Activated naive CD4-positive, alpha-beta T cell treated with anti-CD3 and anti-CD28 coated beads, Interleukin-2, amount 10 ng/mL, durations not matched to agents 7 days and 5 days (primary cell): Measurements from ENCODE around the gene NSG1.

Source experiments
- CTCF ChIA-PET: fragments of 350-600 bp; sonication (Branson Sonifier 250); formaldehyde crosslinking; loops from one replicate; lab custom pipeline; 2021; ENCODE audit warnings: antibody characterized with exemption; lab: Charles Lee
- DNase-seq: peaks from one replicate; pipeline ENCODE4 v3.0.0-alpha.2; 2020
- H3K27ac Mint-ChIP-seq: one replicate; pipeline ENCODE4 v1.8.0; 2021; ENCODE audit warnings: mild to moderate bottlenecking, moderate library complexity, mixed read lengths
- H3K27me3 Mint-ChIP-seq: one replicate; pipeline ENCODE4 v1.8.0; 2021; ENCODE audit warnings: mild to moderate bottlenecking, mixed read lengths
- H3K36me3 Mint-ChIP-seq: one replicate; pipeline ENCODE4 v1.8.0; 2021; ENCODE audit warnings: mixed read lengths
- H3K4me1 Mint-ChIP-seq: one replicate; pipeline ENCODE4 v1.8.0; 2021; ENCODE audit warnings: mixed read lengths
- H3K4me3 Mint-ChIP-seq: one replicate; pipeline ENCODE4 v1.8.0; 2021; ENCODE audit warnings: mild to moderate bottlenecking, moderate library complexity, mixed read lengths
- H3K9me3 Mint-ChIP-seq: one replicate; pipeline ENCODE4 v1.8.0; 2021; ENCODE audit warnings: mixed read lengths

Gene NSG1

DNA sequence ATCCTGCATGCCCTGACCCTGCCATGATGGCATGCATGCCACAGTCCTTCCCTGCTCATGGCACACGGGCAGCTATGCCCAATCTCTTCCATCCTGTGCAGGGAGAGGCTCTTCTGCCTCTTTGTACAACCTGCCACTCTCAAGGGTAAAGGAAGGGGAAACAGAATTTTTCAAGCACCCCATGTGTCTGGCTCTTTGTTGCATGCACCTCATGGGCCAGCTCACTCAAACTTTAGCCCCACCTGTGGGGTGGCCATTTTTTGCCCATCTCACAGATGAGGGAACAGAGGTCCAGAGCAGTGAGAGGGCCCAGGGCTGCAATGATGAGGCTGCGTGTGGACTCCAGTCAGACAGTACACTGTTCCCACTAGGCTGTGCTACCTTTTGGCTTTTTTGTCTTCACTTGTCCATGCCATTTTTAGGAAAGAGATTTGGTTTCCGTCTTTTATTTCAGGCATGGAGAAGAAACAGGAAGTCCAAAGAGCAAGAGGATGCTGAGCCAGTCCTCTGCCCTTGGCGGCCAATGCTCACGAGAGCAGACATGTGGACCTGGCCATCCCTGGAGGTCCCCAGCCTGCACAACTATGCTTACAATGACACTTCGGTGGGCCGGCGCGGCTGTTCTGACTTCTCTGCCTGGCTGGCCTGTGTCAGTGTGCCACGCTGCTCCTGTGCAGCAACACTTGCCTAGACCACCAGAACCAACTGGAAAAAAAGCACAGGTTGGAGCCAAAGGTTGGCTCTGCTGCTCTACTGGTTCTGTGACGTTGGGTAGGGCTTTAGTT is 45.6 kb downstream of the NSG1 start:
- Mint-ChIP-seq H3K4me3 (no peak overlapping the region), H3K9me3 (no peaks in the 10 kb centered on the region), H3K4me1 (peaks cover 3% of the 10 kb centered on the region), H3K36me3 (no peaks in the 10 kb centered on the region), H3K27me3 (no peaks in the 10 kb centered on the region), H3K27ac (no peak overlapping the region)
- DNase-seq, result no peak
- CTCF ChIA-PET, result interaction anchor here (0.7 to 2.6 kb wide), 7 partner anchors 11 to 180 kb away, joined by 3 to 17 read pairs (median 3); no protein-coding TSS in a partner anchor

GRCh38 chr4:4433941-4434340 is 47.0 kb downstream of the NSG1 start:
- DNase-seq, result no peak
- Mint-ChIP-seq H3K4me1 (peaks cover 3% of the 10 kb centered on the region), H3K36me3 (no peaks in the 10 kb centered on the region), H3K27ac (no peak overlapping the region), H3K27me3 (no peaks in the 10 kb centered on the region), H3K4me3 (no peak overlapping the region), H3K9me3 (no peaks in the 10 kb centered on the region)
- CTCF ChIA-PET, result interaction anchor here (0.7 to 0.9 kb wide), 2 partner anchors 71 to 182 kb away, joined by 3 read pairs; no protein-coding TSS in a partner anchor

- no peaks in the 10 kb centered on the region for H3K27me3 Mint-ChIP-seq
- H3K27ac Mint-ChIP-seq, result no peak overlapping the region
- no peaks in the 10 kb centered on the region for H3K4me1 Mint-ChIP-seq
- H3K4me3 Mint-ChIP-seq, result no peak overlapping the region
- DNase-seq, result no peak
- H3K9me3 Mint-ChIP-seq, result no peaks in the 10 kb centered on the region
- H3K36me3 Mint-ChIP-seq, result no peaks in the 10 kb centered on the region
- CTCF ChIA-PET, result no interaction called here
Observed at GRCh38 chr4:4436244-4436823, 49.4 kb downstream of the NSG1 start.

DNA sequence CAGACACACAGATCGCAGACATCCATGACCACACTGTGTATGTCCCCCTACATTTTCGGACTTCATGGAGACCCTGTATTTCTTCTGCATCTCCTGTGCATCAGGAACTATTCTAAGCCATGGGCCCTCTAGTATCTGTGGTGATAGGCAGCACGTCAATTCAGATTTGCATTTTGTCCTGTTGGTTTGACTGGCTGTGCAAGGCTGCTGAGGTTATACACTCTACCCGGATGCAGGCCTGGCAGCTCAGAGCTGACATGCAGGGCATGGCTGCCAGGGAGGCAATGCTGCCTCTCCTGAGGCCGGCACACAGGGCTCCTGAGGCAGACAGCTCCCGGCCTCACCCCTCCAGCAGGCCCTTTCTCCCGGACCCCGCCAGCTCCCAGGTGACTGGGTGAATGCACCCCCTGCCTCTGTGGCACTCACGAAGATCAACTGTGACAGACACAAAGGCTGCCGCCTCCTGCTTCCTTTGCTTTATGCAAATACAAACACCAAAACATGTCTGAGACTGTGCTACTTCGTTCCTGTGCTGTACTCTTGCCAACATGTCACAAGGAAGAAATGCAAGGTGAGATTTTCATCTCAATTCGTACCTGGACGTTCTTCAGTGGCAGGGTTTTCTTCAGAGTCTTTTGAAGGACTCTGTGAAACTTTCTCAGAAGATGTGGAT is 51.0 kb downstream of the NSG1 start:
- no peaks in the 10 kb centered on the region for H3K36me3 Mint-ChIP-seq

DNA sequence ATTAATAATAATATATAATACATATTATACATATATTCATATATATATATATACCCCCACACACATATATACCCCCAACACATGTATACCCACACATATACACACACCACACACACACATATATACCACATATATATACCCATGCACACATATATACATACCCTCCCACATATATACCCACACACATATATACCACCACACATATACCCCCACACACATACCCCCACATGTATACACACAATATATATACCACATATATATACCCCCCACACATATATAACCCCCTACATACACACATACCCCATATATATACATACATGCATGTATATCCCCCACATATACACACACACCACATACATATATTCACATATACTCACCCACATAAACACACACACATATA is 52.0 kb downstream of the NSG1 start:
- CTCF ChIA-PET, result no interaction called here
- Mint-ChIP-seq H3K27me3 (no peaks in the 10 kb centered on the region), H3K27ac (no peak overlapping the region), H3K9me3 (no peaks in the 10 kb centered on the region), H3K36me3 (no peaks in the 10 kb centered on the region), H3K4me3 (no peak overlapping the region), H3K4me1 (no peaks in the 10 kb centered on the region)
- no peak for DNase-seq

More for the DNA sequence above, 51.0 kb downstream of the NSG1 start:
- H3K9me3 Mint-ChIP-seq, result no peaks in the 10 kb centered on the region
- H3K4me3 Mint-ChIP-seq, result no peak overlapping the region
- H3K27ac Mint-ChIP-seq, result no peak overlapping the region
- H3K27me3 Mint-ChIP-seq, result no peaks in the 10 kb centered on the region
- CTCF ChIA-PET, result no interaction called here
- no peak for DNase-seq
- no peaks in the 10 kb centered on the region for H3K4me1 Mint-ChIP-seq

- Mint-ChIP-seq H3K36me3 (no peaks in the 10 kb centered on the region), H3K9me3 (no peaks in the 10 kb centered on the region), H3K4me1 (no peaks in the 10 kb centered on the region), H3K4me3 (no peak overlapping the region), H3K27me3 (no peaks in the 10 kb centered on the region), H3K27ac (no peak overlapping the region)
- no peak for DNase-seq
- CTCF ChIA-PET, result interaction anchor here (0.9 to 1.5 kb wide), 3 partner anchors 9 to 11 kb away, joined by 3 to 5 read pairs (median 4); no protein-coding TSS in a partner anchor
Observed at GRCh38 chr4:4439782-4440181, 52.9 kb downstream of the NSG1 start.

GRCh38 chr4:4440333-4441061 is 53.6 kb downstream of the NSG1 start:
- H3K4me1 Mint-ChIP-seq, result no peaks in the 10 kb centered on the region
- no peak overlapping the region for H3K27ac Mint-ChIP-seq
- H3K4me3 Mint-ChIP-seq, result no peak overlapping the region
- no peaks in the 10 kb centered on the region for H3K9me3 Mint-ChIP-seq
- no peaks in the 10 kb centered on the region for H3K36me3 Mint-ChIP-seq
- CTCF ChIA-PET, result interaction anchor here (0.9 to 1.5 kb wide), 3 partner anchors 9 to 12 kb away, joined by 3 to 5 read pairs (median 4); no protein-coding TSS in a partner anchor
- DNase-seq, result no peak
- H3K27me3 Mint-ChIP-seq, result no peaks in the 10 kb centered on the region

GRCh38 chr4:4443821-4444220 is 56.9 kb downstream of the NSG1 start:
- Mint-ChIP-seq H3K4me1 (no peaks in the 10 kb centered on the region), H3K4me3 (no peak overlapping the region), H3K27ac (no peak overlapping the region), H3K36me3 (no peaks in the 10 kb centered on the region), H3K27me3 (no peaks in the 10 kb centered on the region), H3K9me3 (no peaks in the 10 kb centered on the region)
- DNase-seq, result no peak
- CTCF ChIA-PET, result interaction anchor here (1.0 kb wide), 1 partner anchor 13 kb away, joined by 3 read pairs; no protein-coding TSS in a partner anchor

- H3K4me3 Mint-ChIP-seq, result no peak overlapping the region
- H3K27me3 Mint-ChIP-seq, result no peaks in the 10 kb centered on the region
- no peak overlapping the region for H3K27ac Mint-ChIP-seq
- H3K36me3 Mint-ChIP-seq, result no peaks in the 10 kb centered on the region
- no peak for DNase-seq
- CTCF ChIA-PET, result no interaction called here
- no peaks in the 10 kb centered on the region for H3K4me1 Mint-ChIP-seq
- no peaks in the 10 kb centered on the region for H3K9me3 Mint-ChIP-seq
Observed at GRCh38 chr4:4446434-4446833, 59.5 kb downstream of the NSG1 start.

DNA sequence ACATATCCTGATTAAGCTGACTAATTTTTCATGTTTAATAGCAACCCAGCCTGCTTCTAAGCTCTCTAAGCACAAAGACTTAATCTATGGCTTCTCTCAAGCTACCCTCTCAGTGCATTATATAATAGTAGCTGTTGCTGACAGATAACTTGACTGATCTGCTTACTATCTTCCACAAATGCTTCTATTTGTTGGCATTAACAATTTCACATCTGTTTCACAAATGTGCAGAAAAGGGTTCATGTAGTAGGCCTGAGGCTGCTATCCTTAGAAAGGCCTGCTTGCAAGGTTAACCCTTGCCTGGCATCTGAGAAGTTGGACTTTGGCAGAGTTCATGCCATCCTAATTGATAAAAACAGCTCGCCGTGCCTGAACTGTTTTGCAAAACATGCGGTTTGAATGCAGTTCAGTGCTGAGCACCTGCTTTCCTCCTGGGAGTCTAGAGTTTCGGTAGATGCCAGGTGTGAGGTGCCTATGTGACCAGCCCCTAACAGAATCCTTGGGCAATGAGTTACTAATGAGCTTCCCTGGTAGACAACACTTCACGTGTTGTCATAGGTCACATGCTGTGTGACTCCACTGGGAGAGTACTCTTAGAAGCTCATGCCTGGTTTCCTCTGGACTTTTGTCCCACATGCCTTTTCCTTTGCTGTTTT is 68.4 kb downstream of the NSG1 start:
- Mint-ChIP-seq H3K36me3 (peaks cover 20% of the 10 kb centered on the region), H3K27me3 (no peaks in the 10 kb centered on the region), H3K4me1 (no peaks in the 10 kb centered on the region), H3K9me3 (no peaks in the 10 kb centered on the region), H3K27ac (no peak overlapping the region), H3K4me3 (no peak overlapping the region)
- CTCF ChIA-PET, result interaction anchor here (0.9 kb wide), 1 partner anchor 32 kb away, joined by 4 read pairs; no protein-coding TSS in a partner anchor
- DNase-seq, result no peak

- Mint-ChIP-seq H3K4me3 (no peak overlapping the region), H3K27me3 (no peaks in the 10 kb centered on the region), H3K27ac (no peak overlapping the region), H3K4me1 (no peaks in the 10 kb centered on the region), H3K9me3 (no peaks in the 10 kb centered on the region), H3K36me3 (peaks cover 20% of the 10 kb centered on the region)
- CTCF ChIA-PET, result no interaction called here
- no peak for DNase-seq
Observed at GRCh38 chr4:4456351-4456750, 69.4 kb downstream of the NSG1 start.

GRCh38 chr4:4456816-4457578 is 70.1 kb downstream of the NSG1 start:
- no peak for DNase-seq
- no peak overlapping the region for H3K27ac Mint-ChIP-seq
- CTCF ChIA-PET, result no interaction called here
- H3K27me3 Mint-ChIP-seq, result no peaks in the 10 kb centered on the region
- H3K4me1 Mint-ChIP-seq, result peaks cover 4% of the 10 kb centered on the region
- peaks cover 20% of the 10 kb centered on the region for H3K36me3 Mint-ChIP-seq
- no peaks in the 10 kb centered on the region for H3K9me3 Mint-ChIP-seq
- no peak overlapping the region for H3K4me3 Mint-ChIP-seq
